M059J (cell line): Measurements from ENCODE around the gene PLPP7. TPM values are rescaled to one million over a fixed set of nuclear protein-coding genes. Genes with fewer than 3 reads are reported as not detected.

Experiments
- DNase-seq: peaks from one replicate; pipeline ENCODE4 v3.0.0-alpha.2; 2012; ENCODE audit warnings: low read depth
- total RNA-seq: library from RNA; depleted of rRNA; stranded (reverse); fragments of >200 nt; shearing (Covaris generic); gene quantifications from 2 replicates; pipeline ENCODE4 v1.2.3, GENCODE V29; 2014

PLPP7 gene
- total RNA-seq, 1 experiment from 2014 or later, result 2.6 TPM

- DNase-seq, result no peak
These were observed 8.2 kb upstream of the PLPP7 start for GRCh38 chr9:131281119-131281965.

- DNase-seq, result no peak
These were observed 7.3 kb upstream of the PLPP7 start for GRCh38 chr9:131282175-131282574.

- no peak for DNase-seq
These were observed 6.7 kb upstream of the PLPP7 start for GRCh38 chr9:131282688-131283422.

GRCh38 chr9:131284856-131285255 is 4.7 kb upstream of the PLPP7 start:
- no peak for DNase-seq

- no peak for DNase-seq
These were observed 2.2 kb upstream of the PLPP7 start for GRCh38 chr9:131287359-131287758.

- no peak for DNase-seq
These were observed 1.3 kb upstream of the PLPP7 start for GRCh38 chr9:131288217-131288616.

- DNase-seq, result no peak
These were observed 678 bp downstream of the PLPP7 start for GRCh38 chr9:131290036-131290766.

GRCh38 chr9:131290767-131291370 is 1.3 kb downstream of the PLPP7 start:
- no peak for DNase-seq

GRCh38 chr9:131291795-131292315 is 2.3 kb downstream of the PLPP7 start:
- no peak for DNase-seq

GRCh38 chr9:131292937-131293336 is 3.4 kb downstream of the PLPP7 start:
- DNase-seq, result no peak

GRCh38 chr9:131296460-131296859 is 6.9 kb downstream of the PLPP7 start:
- no peak for DNase-seq

GRCh38 chr9:131296906-131297500 is 7.5 kb downstream of the PLPP7 start:
- DNase-seq, result no peak

GRCh38 chr9:131297903-131298302 is 8.4 kb downstream of the PLPP7 start:
- no peak for DNase-seq

GRCh38 chr9:131298341-131298740 is 8.8 kb downstream of the PLPP7 start:
- DNase-seq, result no peak

GRCh38 chr9:131298816-131299215 is 9.3 kb downstream of the PLPP7 start:
- DNase-seq, result no peak

- DNase-seq, result no peak
These were observed 9.9 kb downstream of the PLPP7 start for GRCh38 chr9:131299346-131299960.

GRCh38 chr9:131299961-131300347 is 10.4 kb downstream of the PLPP7 start:
- no peak for DNase-seq

GRCh38 chr9:131300444-131300843 is 10.9 kb downstream of the PLPP7 start:
- DNase-seq, result no peak

GRCh38 chr9:131302244-131303075 is 12.9 kb downstream of the PLPP7 start:
- no peak for DNase-seq
